Mesothelial cell of epicardium (in vitro differentiated cells): ENCODE measurements around the gene USP3. TPM values are rescaled to one million over a fixed set of nuclear protein-coding genes. Genes with fewer than 3 reads are reported as not detected.

Experiments used
- DNase-seq, 2 experiments: peaks; one replicate each; pipeline ENCODE4 v3.0.0; 2021; ENCODE audit warnings: low spot score in 2 of 2; ENCODE audit not compliant: unreplicated experiment in 2 of 2
- H3K27ac Mint-ChIP-seq: 2 replicates; pipeline ENCODE4 v1.8.0; 2021; ENCODE audit warnings: mixed read lengths
- H3K27me3 Mint-ChIP-seq: 2 replicates; pipeline ENCODE4 v1.8.0; 2021; ENCODE audit warnings: low read depth, mixed read lengths
- H3K36me3 Mint-ChIP-seq: 2 replicates; pipeline ENCODE4 v1.8.0; 2021; ENCODE audit warnings: mixed read lengths
- H3K4me1 Mint-ChIP-seq: 2 replicates; pipeline ENCODE4 v1.8.0; 2021; ENCODE audit warnings: mixed read lengths
- H3K4me3 Mint-ChIP-seq: 2 replicates; pipeline ENCODE4 v1.8.0; 2021; ENCODE audit warnings: mild to moderate bottlenecking, moderate library complexity, mixed read lengths
- H3K9me3 Mint-ChIP-seq: 2 replicates; pipeline ENCODE4 v1.8.0; 2021; ENCODE audit warnings: mixed read lengths
- total RNA-seq: library from RNA; stranded (reverse); gene quantifications from 3 replicates; pipeline ENCODE4 v1.2.1, GENCODE V29; 2021
- TF ChIP-seq, protein P1 (sequence below): fragments of 200-600 bp; sonication (generic); IDR thresholded peaks from one replicate; pipeline ENCODE4 v1.5.0; 2021; ENCODE audit warnings: antibody characterized with exemption; ENCODE audit not compliant: unreplicated experiment

Gene USP3
- total RNA-seq, 1 donor from 2014 or later = 72.7 TPM

- Mint-ChIP-seq H3K27ac (no peak overlapping the region), H3K4me1 (peaks cover 6% of the 10 kb centered on the region)
Observed at GRCh38 chr15:63593705-63594671, 89.6 kb downstream of the USP3 start.

GRCh38 chr15:63595065-63595464 is 90.7 kb downstream of the USP3 start:
- Mint-ChIP-seq H3K9me3 (no peaks in the 10 kb centered on the region), H3K4me1 (peaks cover 10% of the 10 kb centered on the region), H3K27ac (no peak overlapping the region), H3K36me3 (peaks cover 25% of the 10 kb centered on the region), H3K27me3 (no peaks in the 10 kb centered on the region), H3K4me3 (no peak overlapping the region)
- TF ChIP-seq, protein P1, sequence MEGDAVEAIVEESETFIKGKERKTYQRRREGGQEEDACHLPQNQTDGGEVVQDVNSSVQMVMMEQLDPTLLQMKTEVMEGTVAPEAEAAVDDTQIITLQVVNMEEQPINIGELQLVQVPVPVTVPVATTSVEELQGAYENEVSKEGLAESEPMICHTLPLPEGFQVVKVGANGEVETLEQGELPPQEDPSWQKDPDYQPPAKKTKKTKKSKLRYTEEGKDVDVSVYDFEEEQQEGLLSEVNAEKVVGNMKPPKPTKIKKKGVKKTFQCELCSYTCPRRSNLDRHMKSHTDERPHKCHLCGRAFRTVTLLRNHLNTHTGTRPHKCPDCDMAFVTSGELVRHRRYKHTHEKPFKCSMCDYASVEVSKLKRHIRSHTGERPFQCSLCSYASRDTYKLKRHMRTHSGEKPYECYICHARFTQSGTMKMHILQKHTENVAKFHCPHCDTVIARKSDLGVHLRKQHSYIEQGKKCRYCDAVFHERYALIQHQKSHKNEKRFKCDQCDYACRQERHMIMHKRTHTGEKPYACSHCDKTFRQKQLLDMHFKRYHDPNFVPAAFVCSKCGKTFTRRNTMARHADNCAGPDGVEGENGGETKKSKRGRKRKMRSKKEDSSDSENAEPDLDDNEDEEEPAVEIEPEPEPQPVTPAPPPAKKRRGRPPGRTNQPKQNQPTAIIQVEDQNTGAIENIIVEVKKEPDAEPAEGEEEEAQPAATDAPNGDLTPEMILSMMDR = no peak
- DNase-seq = no peak

More at GRCh38 chr15:63593705-63594671, 89.6 kb downstream of the USP3 start:
- no peak overlapping the region for H3K4me3 Mint-ChIP-seq
- no peak for DNase-seq
- peaks cover 36% of the 10 kb centered on the region for H3K36me3 Mint-ChIP-seq
- no peaks in the 10 kb centered on the region for H3K9me3 Mint-ChIP-seq
- TF ChIP-seq, protein P1 = no peak
- H3K27me3 Mint-ChIP-seq = no peaks in the 10 kb centered on the region

DNA sequence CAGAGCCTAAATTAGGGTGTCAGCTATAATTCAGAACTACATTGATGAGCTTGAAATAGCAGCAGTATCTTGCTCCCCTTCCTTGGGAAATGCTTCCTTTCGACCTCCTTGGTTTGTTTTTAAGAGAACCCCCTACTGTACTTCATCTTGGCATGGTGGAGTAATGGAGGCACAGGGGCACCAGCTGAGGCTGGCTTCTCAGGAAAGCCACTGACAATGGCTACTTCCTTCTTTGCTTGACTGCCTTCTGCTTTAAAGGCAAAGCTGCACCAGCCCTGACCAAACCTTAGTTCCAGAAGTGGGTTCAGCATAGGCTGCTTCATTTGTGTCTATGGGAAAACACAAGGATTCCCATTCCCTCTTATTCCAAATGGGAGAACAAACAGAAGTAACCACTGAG is 91.3 kb downstream of the USP3 start:
- TF ChIP-seq, protein P1 = no peak
- Mint-ChIP-seq H3K9me3 (no peaks in the 10 kb centered on the region), H3K27ac (no peak overlapping the region), H3K4me3 (no peak overlapping the region), H3K36me3 (peaks cover 20% of the 10 kb centered on the region), H3K27me3 (no peaks in the 10 kb centered on the region), H3K4me1 (peaks cover 13% of the 10 kb centered on the region)
- no peak for DNase-seq

GRCh38 chr15:63596676-63597037 is 92.3 kb downstream of the USP3 start:
- Mint-ChIP-seq H3K9me3 (no peaks in the 10 kb centered on the region), H3K36me3 (peaks cover 12% of the 10 kb centered on the region), H3K4me1 (peaks cover 13% of the 10 kb centered on the region), H3K27ac (peak overlapping the region; percentile 5), H3K27me3 (peaks cover 2% of the 10 kb centered on the region), H3K4me3 (no peak overlapping the region)
- TF ChIP-seq, protein P1 = no peak
- DNase-seq = no peak

- Mint-ChIP-seq H3K27ac (peak within 1 kb of the TSS; percentile 5), H3K27me3 (peaks cover 6% of the 10 kb centered on the region), H3K36me3 (peaks cover 10% of the 10 kb centered on the region), H3K4me1 (peaks cover 17% of the 10 kb centered on the region), H3K4me3 (no peak within 1 kb of the TSS), H3K9me3 (no peaks in the 10 kb centered on the region)
- TF ChIP-seq, protein P1 = no peak
- no peak for DNase-seq
Observed at GRCh38 chr15:63597038-63597790, 92.8 kb downstream of the USP3 start, which contains the start of gene FBXL22. Gene FBXL22 (plus strand): TSS chr15:63597387. CDS start chr15:63597393, 6 bp downstream.
